ENCODE measurements around the gene PGRMC2. TPM values are rescaled to one million over a fixed set of nuclear protein-coding genes. Genes with fewer than 3 reads are reported as not detected.

The PGRMC2 gene
- total and polyA plus RNA-seq, 2 donors (not counting 1 experiment from before 2014, with no cell fraction given) = 4.7 to 30.7 TPM

GRCh38 chr4:128322986-128323385, 35.4 kb upstream of the PGRMC2 start:
- no peak overlapping the region for H3K9ac ChIP-seq (ENCODE audit: low read length)
- WGBS (ENCODE audit: insufficient coverage) = 61% methylated on average over 2 of the region's 2 CpGs
- Mint-ChIP-seq H3K27me3 (no peaks in the 10 kb centered on the region), H3K4me1 (no peaks in the 10 kb centered on the region), H3K4me3 (no peak overlapping the region), H3K27ac (no peak overlapping the region), H3K9me3 (ENCODE audit: insufficient read depth) (no peaks in the 10 kb centered on the region)
- no peak overlapping the region for H3K4me2 ChIP-seq (replicated peaks; ENCODE audit: low read depth, low read length, poor library complexity, severe bottlenecking)
- H4K20me1 ChIP-seq (ENCODE audit: control insufficient read depth, insufficient read depth, low read length, poor library complexity, severe bottlenecking) = no peaks in the 10 kb centered on the region
- H3K9me3 ChIP-seq (ENCODE audit: control extremely low read depth in 1 of 3, control insufficient read depth in 2 of 3, insufficient read depth in 1 of 3, low read length in 2 of 3) = no peaks in the 10 kb centered on the region
- H3K27me3 ChIP-seq (replicated peaks in 1 of 4; ENCODE audit: control extremely low read depth in 1 of 4, control insufficient read depth in 3 of 4, insufficient read depth in 4 of 4, low read length in 3 of 4) = no peaks in the 10 kb centered on the region
- no peaks in the 10 kb centered on the region for H3K79me2 ChIP-seq (ENCODE audit: control insufficient read depth, insufficient read depth, low read length)
- ATAC-seq (ENCODE audit: low read depth) = no peak
- H2AFZ ChIP-seq (ENCODE audit: insufficient read depth, low read depth, low read length, poor library complexity, severe bottlenecking) = no peak overlapping the region
- POLR2A ChIA-PET = no interaction called here
- H3K36me3 ChIP-seq (replicated peaks in 1 of 2; ENCODE audit: control extremely low read depth in 1 of 2, control insufficient read depth in 1 of 2, extremely low read depth in 1 of 2, insufficient read depth in 2 of 2, low read length in 1 of 2) = peaks cover 2 to 4% of the 10 kb centered on the region in 2 experiments
- intact Hi-C loops (cut with micrococcal nuclease) = no loop called here
- TF ChIP-seq CTCF (IDR thresholded peaks at IDR 0.05) (no peak), EZH2 (IDR thresholded peaks at IDR 0.05; ENCODE audit: borderline replicate concordance, insufficient read depth, low read depth, low read length, poor library complexity, severe bottlenecking) (no peak)
- no peak overlapping the region for H3K27ac ChIP-seq (ENCODE audit: low read length in 2 of 2)
- CTCF ChIA-PET = no interaction called here
- H3K4me3 ChIP-seq (ENCODE audit: control extremely low read depth in 1 of 5, extremely low read depth in 1 of 5, insufficient read depth in 1 of 5, low read depth in 2 of 5, low read length in 4 of 5) = no peak overlapping the region
- DNase-seq = no peak
- H3K4me1 ChIP-seq (ENCODE audit: control insufficient read depth in 2 of 2, insufficient read depth in 2 of 2, low read length in 2 of 2) = no peaks in the 10 kb centered on the region

GRCh38 chr4:128322311-128322710, 34.7 kb upstream of the PGRMC2 start:
- H3K27ac Mint-ChIP-seq = no peak overlapping the region
- WGBS (ENCODE audit: insufficient coverage) = 83% methylated on average over 2 of the region's 2 CpGs
- Histone ChIP-seq H3K4me3 (ENCODE audit: control extremely low read depth in 1 of 5, extremely low read depth in 1 of 5, insufficient read depth in 1 of 5, low read depth in 2 of 5, low read length in 4 of 5) (no peak overlapping the region), H2AFZ (ENCODE audit: insufficient read depth, low read depth, low read length, poor library complexity, severe bottlenecking) (no peak overlapping the region), H3K9ac (ENCODE audit: low read length) (no peak overlapping the region), H4K20me1 (ENCODE audit: control insufficient read depth, insufficient read depth, low read length, poor library complexity, severe bottlenecking) (no peaks in the 10 kb centered on the region), H3K9me3 (ENCODE audit: control extremely low read depth in 1 of 3, control insufficient read depth in 2 of 3, insufficient read depth in 1 of 3, low read length in 2 of 3) (no peaks in the 10 kb centered on the region), H3K36me3 (replicated peaks in 1 of 2; ENCODE audit: control extremely low read depth in 1 of 2, control insufficient read depth in 1 of 2, extremely low read depth in 1 of 2, insufficient read depth in 2 of 2, low read length in 1 of 2) (peaks cover 2 to 4% of the 10 kb centered on the region in 2 experiments), H3K4me1 (ENCODE audit: control insufficient read depth in 2 of 2, insufficient read depth in 2 of 2, low read length in 2 of 2) (no peaks in the 10 kb centered on the region), H3K27ac (ENCODE audit: low read length in 2 of 2) (no peak overlapping the region), H3K79me2 (ENCODE audit: control insufficient read depth, insufficient read depth, low read length) (no peaks in the 10 kb centered on the region), H3K4me2 (replicated peaks; ENCODE audit: low read depth, low read length, poor library complexity, severe bottlenecking) (no peak overlapping the region), H3K27me3 (replicated peaks in 1 of 4; ENCODE audit: control extremely low read depth in 1 of 4, control insufficient read depth in 3 of 4, insufficient read depth in 4 of 4, low read length in 3 of 4) (no peaks in the 10 kb centered on the region)
- POLR2A ChIA-PET = no interaction called here
- CTCF ChIA-PET = no interaction called here
- H3K4me3 Mint-ChIP-seq = no peak overlapping the region
- intact Hi-C loops (cut with micrococcal nuclease) = no loop called here
- no peak for ATAC-seq (ENCODE audit: low read depth)
- H3K9me3 Mint-ChIP-seq (ENCODE audit: insufficient read depth) = no peaks in the 10 kb centered on the region
- no peak for TF ChIP-seq CTCF (IDR thresholded peaks at IDR 0.05)
- TF ChIP-seq EZH2 (IDR thresholded peaks at IDR 0.05; ENCODE audit: borderline replicate concordance, insufficient read depth, low read depth, low read length, poor library complexity, severe bottlenecking) = no peak
- no peaks in the 10 kb centered on the region for H3K4me1 Mint-ChIP-seq
- DNase-seq = no peak
- no peaks in the 10 kb centered on the region for H3K27me3 Mint-ChIP-seq

All from B cell (primary cell).